ENCODE results near the gene SERINC5.

Gene SERINC5

DNA sequence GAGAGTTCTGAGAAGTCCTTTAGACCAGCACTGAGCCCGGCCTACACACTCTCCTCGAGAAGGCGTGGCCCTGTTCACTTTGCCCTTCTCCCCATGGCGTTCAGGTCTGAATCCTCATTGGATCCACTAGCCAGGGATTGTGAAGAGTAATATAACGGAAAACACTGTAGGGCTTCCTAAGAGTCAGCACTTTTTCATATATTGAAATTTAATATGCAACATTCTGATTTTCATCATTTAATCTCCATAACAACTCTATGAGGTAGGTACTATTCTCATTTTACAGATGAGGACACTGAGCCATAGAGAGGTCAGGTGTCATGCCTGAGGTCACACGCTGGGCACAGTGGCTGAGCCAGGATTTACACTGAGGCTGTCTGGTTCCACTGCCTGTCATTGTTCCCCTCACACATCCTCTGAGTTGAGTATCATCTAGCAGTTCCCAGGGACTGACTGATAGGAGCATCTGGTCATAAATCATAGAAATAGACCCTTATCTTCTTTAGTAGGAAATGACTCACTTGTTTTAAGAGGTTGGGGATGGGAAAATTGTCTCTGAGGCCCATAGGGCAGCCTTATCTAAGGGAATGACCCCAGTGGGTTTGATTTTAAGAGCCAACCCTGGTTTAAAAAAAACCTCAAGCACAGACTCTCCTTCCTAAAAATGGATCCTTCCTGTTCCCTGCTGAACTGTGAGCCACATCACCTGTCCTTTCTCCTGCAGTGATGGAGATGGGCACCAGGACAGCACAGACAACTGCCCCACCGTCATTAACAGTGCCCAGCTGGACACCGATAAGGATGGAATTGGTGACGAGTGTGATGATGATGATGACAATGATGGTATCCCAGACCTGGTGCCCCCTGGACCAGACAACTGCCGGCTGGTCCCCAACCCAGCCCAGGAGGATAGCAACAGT lies 179.5 kb downstream of the SERINC5 start:
- in situ Hi-C loops (cut with MboI; ENCODE audit: low sequenced_read_pairs): loop anchor here (25.0 kb wide), 1 partner anchor 586 kb away; the partner anchor contains the start of genes DHFR and MSH3

DNA sequence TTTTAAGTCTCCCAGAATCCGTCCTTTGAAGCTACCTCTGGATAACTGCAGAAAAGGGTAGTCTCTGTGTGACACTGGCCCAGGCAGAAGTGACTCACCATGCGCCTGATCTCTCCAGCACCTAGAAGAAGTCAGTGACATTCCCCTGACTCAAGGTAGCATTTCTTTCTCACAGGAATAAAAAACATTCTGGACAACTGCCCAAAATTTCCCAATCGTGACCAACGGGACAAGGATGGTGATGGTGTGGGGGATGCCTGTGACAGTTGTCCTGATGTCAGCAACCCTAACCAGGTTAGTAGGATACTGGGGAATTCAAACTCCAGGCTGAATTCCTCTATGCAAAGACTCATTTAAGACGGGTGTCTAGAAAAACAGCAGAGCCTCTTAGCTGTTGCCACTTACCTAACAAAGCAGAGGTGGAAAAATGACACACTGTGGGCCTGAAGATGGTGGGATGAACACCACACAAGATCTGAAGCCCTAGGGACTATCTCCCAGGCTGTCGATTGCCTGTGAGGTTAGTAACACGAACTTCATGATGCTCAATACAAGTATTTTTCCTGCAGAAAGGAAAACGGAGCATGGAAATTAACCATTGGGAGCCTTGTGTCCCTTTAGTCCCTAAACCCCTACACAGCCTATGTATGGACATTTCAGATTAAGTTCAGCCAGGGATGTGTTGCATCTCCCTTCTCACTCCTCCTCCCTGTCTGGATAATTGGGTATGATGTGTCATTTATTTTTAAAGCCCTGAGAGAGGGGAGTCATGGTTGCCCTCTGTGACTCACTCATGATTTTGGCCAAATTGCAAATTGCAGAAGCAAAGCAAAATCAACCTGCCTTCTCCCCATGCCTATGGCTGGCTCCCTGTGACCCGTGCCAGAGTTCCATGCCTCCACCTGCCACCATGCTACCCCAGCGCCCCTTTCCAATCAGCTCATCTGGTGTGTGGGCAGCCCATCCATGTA lies 183.5 kb downstream of the SERINC5 start:
- in situ Hi-C loops (cut with MboI; ENCODE audit: low sequenced_read_pairs): no loop called here

DNA sequence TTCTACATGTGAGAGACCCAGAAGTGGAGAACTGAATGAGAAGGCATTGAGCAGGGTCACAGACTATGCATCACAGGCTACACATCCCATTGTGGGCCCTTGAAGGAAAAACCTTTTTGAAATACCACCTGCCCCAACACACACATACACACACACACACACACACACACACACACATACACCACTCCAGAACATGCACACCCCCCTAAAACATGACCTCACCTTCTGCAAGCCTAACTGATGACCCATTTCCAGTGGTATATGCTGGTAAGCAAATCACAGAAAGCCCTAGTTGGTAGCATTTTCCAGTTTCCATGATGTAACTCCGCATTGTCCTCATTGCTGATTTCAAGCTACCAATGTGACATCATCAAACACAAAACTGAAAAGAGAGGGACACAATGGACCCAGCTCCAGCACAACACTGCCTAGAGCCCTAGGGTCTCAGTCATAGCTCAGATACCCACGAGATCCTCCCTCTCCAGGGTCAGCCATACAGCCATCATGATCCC lies 184.3 kb downstream of the SERINC5 start:
- in situ Hi-C loops (cut with MboI; ENCODE audit: low sequenced_read_pairs): no loop called here

DNA sequence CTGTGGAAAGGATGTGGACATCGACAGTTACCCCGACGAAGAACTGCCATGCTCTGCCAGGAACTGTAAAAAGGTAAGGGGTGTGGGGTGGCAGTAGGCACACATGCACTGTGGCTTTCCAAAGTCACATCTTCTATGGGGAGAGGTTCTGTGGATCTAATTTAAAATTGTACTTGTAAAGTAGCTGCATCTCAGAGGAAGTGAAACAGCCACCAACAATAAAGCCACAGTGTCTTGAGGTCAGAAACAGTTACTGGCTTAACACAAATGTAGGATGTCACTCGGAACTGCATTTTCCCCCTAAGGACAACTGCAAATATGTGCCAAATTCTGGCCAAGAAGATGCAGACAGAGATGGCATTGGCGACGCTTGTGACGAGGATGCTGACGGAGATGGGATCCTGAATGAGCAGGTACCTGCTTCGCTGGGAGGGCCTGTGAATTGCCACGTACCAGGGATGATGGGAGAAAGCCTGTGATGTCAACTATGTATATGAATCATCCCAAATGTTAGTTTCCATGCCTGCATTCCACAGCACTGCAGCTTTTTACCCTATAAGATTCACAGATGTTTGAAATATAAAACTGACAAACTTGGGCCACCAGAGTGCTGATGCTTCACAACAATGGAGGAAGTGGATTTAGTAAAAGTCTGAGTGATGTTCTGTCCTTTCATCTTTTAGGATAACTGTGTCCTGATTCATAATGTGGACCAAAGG lies 185.4 kb downstream of the SERINC5 start:
- in situ Hi-C loops (cut with MboI; ENCODE audit: low sequenced_read_pairs): no loop called here

DNA sequence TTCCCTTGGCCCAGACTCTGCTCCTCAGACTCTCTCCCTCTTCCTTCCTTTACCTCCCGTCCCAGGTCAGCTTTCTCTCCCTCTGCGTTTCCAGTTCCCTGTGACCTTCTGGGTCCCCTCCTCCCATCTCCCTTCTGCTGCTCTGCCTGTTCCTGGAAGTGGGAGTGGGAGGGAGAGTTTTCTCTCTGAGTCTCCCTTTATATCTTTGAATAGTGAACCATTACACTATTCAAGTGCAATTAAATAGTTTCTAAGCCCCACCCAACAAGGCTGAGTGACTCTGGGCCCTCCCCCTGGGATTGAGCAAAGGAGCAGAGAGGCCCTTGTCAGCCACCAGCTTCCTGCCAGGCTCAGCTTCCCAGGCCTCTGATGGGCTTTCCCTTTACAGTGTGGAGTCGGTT lies 185.9 kb downstream of the SERINC5 start:
- in situ Hi-C loops (cut with MboI; ENCODE audit: low sequenced_read_pairs): no loop called here

DNA sequence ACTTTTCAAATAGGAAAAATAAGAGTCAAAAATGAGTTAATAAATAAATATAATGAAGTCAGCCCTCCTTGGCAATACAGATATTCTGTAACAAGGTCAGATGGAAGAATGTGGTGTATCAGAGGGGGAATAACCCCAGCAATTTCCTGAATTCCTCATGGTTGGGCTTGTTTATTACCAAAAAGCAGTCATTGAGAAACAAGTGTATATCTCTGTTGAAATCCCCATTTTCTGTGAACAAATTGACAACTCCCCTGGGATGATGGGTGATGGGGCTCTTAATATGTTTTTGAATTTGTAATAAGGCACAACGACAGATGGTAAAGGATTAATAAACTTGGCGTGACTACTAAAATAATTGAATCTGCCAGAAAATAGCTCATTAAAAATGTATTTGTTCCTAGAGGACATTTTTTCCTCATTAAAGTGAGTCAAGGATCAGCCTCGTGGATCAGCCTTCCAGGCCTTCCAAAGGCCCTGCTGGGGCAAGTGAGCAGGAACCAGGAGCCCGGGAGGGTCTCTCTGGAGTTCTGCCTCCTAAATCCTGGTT lies 186.5 kb downstream of the SERINC5 start:
- in situ Hi-C loops (cut with MboI; ENCODE audit: low sequenced_read_pairs): no loop called here

DNA sequence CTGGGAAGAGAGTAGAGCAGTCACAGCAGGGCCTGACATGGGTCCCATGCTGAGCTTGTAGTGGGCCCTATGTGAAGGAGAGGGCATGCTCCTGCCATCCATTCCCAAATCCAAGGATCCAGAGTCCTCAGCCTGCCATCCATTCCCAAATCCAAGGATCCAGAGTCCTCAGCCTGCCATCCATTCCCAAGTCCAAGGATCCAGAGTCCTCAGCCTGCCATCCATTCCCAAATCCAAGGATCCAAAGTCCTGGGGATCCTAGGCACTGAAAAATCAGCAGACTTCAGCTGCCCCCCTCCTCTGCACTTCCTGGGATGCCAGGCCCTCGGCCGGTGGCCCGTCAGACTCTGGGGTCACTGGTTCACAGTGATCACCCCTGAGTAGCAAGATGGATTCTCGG lies 187.1 kb downstream of the SERINC5 start:
- in situ Hi-C loops (cut with MboI; ENCODE audit: low sequenced_read_pairs): no loop called here

DNA sequence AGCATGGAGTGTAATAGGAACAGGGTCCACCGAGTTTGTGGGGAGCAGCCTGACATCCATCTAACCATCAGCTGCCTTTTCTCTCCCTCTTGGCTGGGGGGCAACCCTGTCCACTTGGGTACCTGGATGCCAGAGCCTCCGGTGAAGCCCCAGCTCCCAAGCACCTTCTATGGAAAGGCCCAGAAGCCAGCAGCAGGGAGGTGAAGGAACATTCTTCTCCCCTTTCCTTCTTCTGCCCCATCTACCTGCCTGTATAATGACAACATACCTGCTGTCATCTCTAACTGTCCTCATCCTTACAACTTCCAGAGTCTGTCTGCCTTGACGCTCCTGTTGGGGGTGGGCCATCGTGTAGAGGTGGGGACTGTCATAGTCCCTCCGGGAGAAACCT lies 187.6 kb downstream of the SERINC5 start:
- in situ Hi-C loops (cut with MboI; ENCODE audit: low sequenced_read_pairs): no loop called here

DNA sequence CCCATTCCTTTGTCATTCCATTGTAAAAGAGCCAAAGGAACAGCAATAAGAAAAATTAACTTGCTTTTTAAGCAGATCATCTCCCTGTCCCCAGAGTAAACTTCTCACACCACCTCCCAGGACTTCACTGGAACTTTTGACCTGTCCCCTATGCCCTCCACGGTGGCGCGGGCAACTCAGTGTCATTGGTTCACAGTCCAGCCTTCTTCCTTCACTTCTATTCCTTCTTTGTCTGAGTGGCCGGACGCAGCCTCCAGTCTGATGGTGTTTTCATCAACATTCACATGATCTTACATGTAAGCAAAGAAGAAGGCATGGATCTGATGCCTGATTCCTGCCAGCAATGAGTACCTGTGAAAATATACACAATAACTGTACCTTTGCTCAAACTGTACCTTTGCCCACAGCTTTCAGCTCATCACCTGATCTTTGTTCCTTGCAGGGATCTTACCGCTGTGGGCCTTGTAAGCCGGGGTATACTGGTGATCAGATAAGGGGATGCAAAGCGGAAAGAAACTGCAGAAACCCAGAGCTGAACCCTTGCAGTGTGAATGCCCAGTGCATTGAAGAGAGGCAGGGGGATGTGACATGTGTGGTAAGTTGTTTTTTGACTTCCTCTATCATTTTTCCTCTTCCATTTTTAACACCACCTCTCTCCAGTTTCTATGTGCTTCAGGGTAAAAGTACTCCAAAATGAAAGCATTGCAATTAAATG lies 188.2 kb downstream of the SERINC5 start:
- in situ Hi-C loops (cut with MboI; ENCODE audit: low sequenced_read_pairs): no loop called here

DNA sequence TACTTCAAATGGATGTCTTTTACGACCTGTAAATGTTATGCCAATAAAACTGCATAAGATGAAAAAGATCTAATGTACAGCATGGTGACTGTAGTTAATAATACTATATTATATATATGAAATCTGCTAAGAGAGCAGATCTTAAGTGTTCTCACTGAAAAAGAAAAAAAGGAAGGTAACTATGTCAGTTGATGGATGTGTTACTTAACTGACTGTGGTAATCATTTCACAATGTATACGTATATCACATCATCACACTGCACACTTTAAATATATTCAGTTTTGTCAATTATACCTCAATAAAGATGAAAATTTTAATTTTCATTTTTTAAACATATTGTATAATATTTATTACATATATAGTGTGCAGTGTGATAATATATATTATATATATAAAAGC lies 188.8 kb downstream of the SERINC5 start:
- in situ Hi-C loops (cut with MboI; ENCODE audit: low sequenced_read_pairs): no loop called here

DNA sequence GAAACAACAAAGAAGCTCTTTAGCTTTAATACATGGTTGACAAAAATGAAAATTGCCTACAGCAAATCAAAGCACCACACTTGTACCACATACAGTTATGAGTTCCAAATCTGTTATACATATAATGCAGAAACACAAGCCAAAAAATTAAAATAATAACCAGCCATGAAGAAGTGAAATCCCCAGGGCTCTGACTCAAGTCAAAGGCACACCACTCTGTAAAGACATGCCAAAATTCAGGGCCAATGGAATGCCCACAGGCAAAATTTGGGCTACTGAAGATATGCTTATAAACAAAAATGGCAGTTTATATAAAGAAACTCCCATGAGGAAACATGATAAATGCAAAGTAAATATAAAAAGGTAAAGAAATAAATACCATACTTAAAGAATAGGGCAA lies 191.7 kb downstream of the SERINC5 start:
- in situ Hi-C loops (cut with MboI; ENCODE audit: low sequenced_read_pairs): no loop called here
